Natural killer cell (primary cell): ENCODE results near the gene COL19A1. TPM values are rescaled to one million over a fixed set of nuclear protein-coding genes. Genes with fewer than 3 reads are reported as not detected.
"Not testable (repeated sequence)": the region's sequence is repeated elsewhere in the genome, so short reads cannot be mapped to it uniquely, and the experiment has no call there.

ENCODE experiments used
- ATAC-seq, 3 donors: fragments of 150-1000 bp in 2 of 3; fragments of 200-7000 bp in 1 of 3; cut with Tn5 transposase; 1 replicate in 1 of 3; 2 replicates in 2 of 3; pipeline ENCODE4 v1.10.0; 2021; ENCODE audit warnings: mild to moderate bottlenecking in 2 of 3, moderate library complexity in 2 of 3
- DNase-seq, 2 donors: peaks; one replicate each; pipeline versions ENCODE4 v3.0.0 to v3.0.0-alpha.2; 2013 to 2021; ENCODE audit warnings: mixed read lengths in 1 of 2
- H3K27ac ChIP-seq: one replicate; pipeline ENCODE4 v1.5.1; 2013; ENCODE audit warnings: mild to moderate bottlenecking, low read length
- H3K27me3 ChIP-seq: one replicate; pipeline ENCODE4 v1.6.1; 2013; ENCODE audit warnings: low read length; ENCODE audit not compliant: control insufficient read depth, insufficient read depth
- H3K36me3 ChIP-seq: one replicate; pipeline ENCODE4 v1.6.1; 2013; ENCODE audit warnings: low read length; ENCODE audit not compliant: control insufficient read depth, insufficient read depth
- H3K4me1 ChIP-seq: one replicate; pipeline ENCODE4 v1.6.1; 2013; ENCODE audit warnings: low read length; ENCODE audit not compliant: control insufficient read depth, insufficient read depth
- H3K4me3 ChIP-seq: one replicate; pipeline ENCODE4 v1.5.1; 2013; ENCODE audit warnings: low read length
- H3K9me3 ChIP-seq: one replicate; pipeline ENCODE4 v1.6.1; 2013; ENCODE audit warnings: low read length; ENCODE audit not compliant: control insufficient read depth, insufficient read depth
- H3K27ac Mint-ChIP-seq, 2 donors: one replicate each; pipeline ENCODE4 v1.8.0; 2022; ENCODE audit warnings: mild to moderate bottlenecking in 2 of 2, mixed read lengths in 2 of 2, moderate library complexity in 1 of 2
- H3K27me3 Mint-ChIP-seq, 2 donors: one replicate each; pipeline ENCODE4 v1.8.0; 2022; ENCODE audit warnings: low read depth in 2 of 2, mixed read lengths in 2 of 2
- H3K36me3 Mint-ChIP-seq: one replicate; pipeline ENCODE4 v1.8.0; 2022; ENCODE audit warnings: mixed read lengths
- H3K4me1 Mint-ChIP-seq, 2 donors: one replicate each; pipeline ENCODE4 v1.8.0; 2022; ENCODE audit warnings: mixed read lengths in 2 of 2
- H3K4me3 Mint-ChIP-seq: one replicate; pipeline ENCODE4 v1.8.0; 2022; ENCODE audit warnings: mild to moderate bottlenecking, moderate library complexity, mixed read lengths
- H3K9me3 Mint-ChIP-seq, 2 donors: one replicate each; pipeline ENCODE4 v1.8.0; 2022; ENCODE audit warnings: mixed read lengths in 2 of 2
- WGBS: methylation state at CpG from one replicate; pipeline ENCODE4 v1.1.7; 2013; ENCODE audit warnings: missing lambda C conversion rate; ENCODE audit not compliant: insufficient coverage; 5-methylcytosine and 5-hydroxymethylcytosine counted together
- intact Hi-C: fragments of 100-400 bp; cut with micrococcal nuclease; formaldehyde crosslinking; loops from one replicate; pipeline ENCODE4 v1.14.2; 2022
- total RNA-seq, 4 donors: library from RNA; stranded (reverse); fragments of 120-200 nt in 1 of 4; gene quantifications; one replicate each; pipeline versions ENCODE4 v1.2.3 to v1.2.4, GENCODE V29; 2013 to 2022
- TF ChIP-seq, protein P1 (sequence below): fragments of 200-600 bp; IDR thresholded peaks from one replicate; pipeline ENCODE4 v1.8.0; 2022; ENCODE audit warnings: antibody characterized with exemption

Gene COL19A1
- total RNA-seq, 3 donors from 2014 or later (not counting 1 experiment from before 2014, with no cell fraction given): 0.07 to 0.33 (median 0.18) TPM

DNA sequence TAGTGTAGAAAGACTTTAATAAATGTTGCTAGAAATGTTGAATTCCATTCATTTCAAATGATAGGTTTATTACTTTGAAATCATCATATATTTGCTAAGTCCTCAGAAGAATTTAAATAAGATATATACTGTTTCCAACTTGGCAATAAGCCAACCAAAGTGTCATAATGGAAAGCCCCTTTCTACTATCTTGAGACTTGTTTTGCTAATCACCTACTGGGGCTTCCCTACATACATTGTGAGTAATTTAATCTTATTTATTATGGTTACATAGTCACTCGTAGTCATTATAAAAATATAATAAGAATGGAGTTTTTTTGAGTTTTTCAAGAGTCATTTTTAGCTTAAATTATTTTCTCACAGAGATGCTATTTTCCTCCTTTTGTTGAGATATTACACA is 20.7 kb downstream of the COL19A1 start:
- TF ChIP-seq, protein P1, sequence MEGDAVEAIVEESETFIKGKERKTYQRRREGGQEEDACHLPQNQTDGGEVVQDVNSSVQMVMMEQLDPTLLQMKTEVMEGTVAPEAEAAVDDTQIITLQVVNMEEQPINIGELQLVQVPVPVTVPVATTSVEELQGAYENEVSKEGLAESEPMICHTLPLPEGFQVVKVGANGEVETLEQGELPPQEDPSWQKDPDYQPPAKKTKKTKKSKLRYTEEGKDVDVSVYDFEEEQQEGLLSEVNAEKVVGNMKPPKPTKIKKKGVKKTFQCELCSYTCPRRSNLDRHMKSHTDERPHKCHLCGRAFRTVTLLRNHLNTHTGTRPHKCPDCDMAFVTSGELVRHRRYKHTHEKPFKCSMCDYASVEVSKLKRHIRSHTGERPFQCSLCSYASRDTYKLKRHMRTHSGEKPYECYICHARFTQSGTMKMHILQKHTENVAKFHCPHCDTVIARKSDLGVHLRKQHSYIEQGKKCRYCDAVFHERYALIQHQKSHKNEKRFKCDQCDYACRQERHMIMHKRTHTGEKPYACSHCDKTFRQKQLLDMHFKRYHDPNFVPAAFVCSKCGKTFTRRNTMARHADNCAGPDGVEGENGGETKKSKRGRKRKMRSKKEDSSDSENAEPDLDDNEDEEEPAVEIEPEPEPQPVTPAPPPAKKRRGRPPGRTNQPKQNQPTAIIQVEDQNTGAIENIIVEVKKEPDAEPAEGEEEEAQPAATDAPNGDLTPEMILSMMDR: no peak
- Histone ChIP-seq H3K36me3 (no peaks in the 10 kb centered on the region), H3K9me3 (no peaks in the 10 kb centered on the region), H3K27me3 (peaks cover 2% of the 10 kb centered on the region), H3K27ac (peak overlapping the region; percentile 68), H3K4me1 (no peaks in the 10 kb centered on the region), H3K4me3 (no peak overlapping the region)
- DNase-seq: peak in 1 of 2 donors; percentile 42
- ATAC-seq: no peak
- Mint-ChIP-seq H3K4me3 (no peak overlapping the region), H3K36me3 (no peaks in the 10 kb centered on the region), H3K27ac (no peak overlapping the region), H3K27me3 (peaks cover 6 to 7% of the 10 kb centered on the region in 2 donors), H3K9me3 (peaks cover 2 to 4% of the 10 kb centered on the region in 2 donors), H3K4me1 (no peaks in the 10 kb centered on the region)
- intact Hi-C loops: no loop called here
- WGBS: no CpG with 5 or more reads among the region's 1 CpG

DNA sequence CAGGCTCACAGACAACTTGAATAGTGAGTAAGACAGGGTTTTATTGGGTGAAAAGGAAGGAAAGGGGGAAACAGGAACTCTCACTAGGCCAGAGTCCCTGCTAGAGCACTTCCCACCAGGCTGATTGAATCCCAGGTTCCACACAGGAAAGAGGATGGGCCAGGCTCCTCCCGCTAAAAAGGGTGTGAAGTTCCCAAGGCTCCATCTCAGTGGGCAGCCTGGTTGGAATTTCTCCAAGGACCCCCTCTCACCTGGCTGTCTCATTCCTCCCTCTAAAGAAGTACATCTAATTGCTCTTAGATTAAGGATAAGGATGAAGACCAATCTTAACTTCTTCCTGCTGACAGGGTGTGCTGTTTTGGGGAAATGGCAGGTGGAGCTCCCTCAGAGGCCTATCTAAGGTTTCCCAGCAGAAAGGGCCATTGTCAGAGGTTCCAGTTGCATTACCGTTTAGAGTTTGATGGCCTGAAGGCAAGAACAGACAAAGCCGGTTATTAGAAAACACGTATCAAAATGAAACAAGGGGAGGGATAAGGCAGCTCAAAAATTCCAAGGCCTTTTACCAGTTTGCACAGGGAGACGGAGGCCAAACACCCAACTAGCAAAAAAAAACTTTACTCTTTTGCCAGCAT is 21.5 kb downstream of the COL19A1 start:
- H3K4me3 Mint-ChIP-seq: no peak overlapping the region
- no peaks in the 10 kb centered on the region for H3K36me3 ChIP-seq
- no peaks in the 10 kb centered on the region for H3K36me3 Mint-ChIP-seq
- no peaks in the 10 kb centered on the region for H3K4me1 ChIP-seq
- 82% methylated on average over 5 of the region's 5 CpGs for WGBS
- intact Hi-C loops: no loop called here
- TF ChIP-seq, protein P1: no peak
- no peaks in the 10 kb centered on the region for H3K4me1 Mint-ChIP-seq
- no peak overlapping the region for H3K4me3 ChIP-seq
- H3K27ac ChIP-seq: peak overlapping the region; percentile 68
- no peak for ATAC-seq
- H3K27me3 ChIP-seq: peaks cover 2% of the 10 kb centered on the region
- H3K27ac Mint-ChIP-seq: no peak overlapping the region
- peaks cover 4 to 5% of the 10 kb centered on the region in 2 donors for H3K27me3 Mint-ChIP-seq
- peaks cover 2 to 4% of the 10 kb centered on the region in 2 donors for H3K9me3 Mint-ChIP-seq
- no peak for DNase-seq
- no peaks in the 10 kb centered on the region for H3K9me3 ChIP-seq

GRCh38 chr6:69888482-69889233 is 22.3 kb downstream of the COL19A1 start:
- Mint-ChIP-seq H3K4me1 (no peaks in the 10 kb centered on the region), H3K27ac (no peak overlapping the region)
- H3K27ac ChIP-seq: no peak overlapping the region

GRCh38 chr6:69889234-69889974 is 23.0 kb downstream of the COL19A1 start:
- 93% methylated on average over 7 of the region's 9 CpGs for WGBS
- not testable (repeated sequence) for ATAC-seq, H3K4me1 ChIP-seq

More at GRCh38 chr6:69888482-69889233, 22.3 kb downstream of the COL19A1 start:
- DNase-seq (no peak), ATAC-seq (no peak)
- H3K4me1 ChIP-seq: no peaks in the 10 kb centered on the region
- Mint-ChIP-seq H3K27me3 (peaks cover 0 to under 1% of the 10 kb centered on the region in 2 donors), H3K9me3 (peaks cover 2 to 4% of the 10 kb centered on the region in 2 donors), H3K4me3 (no peak overlapping the region), H3K36me3 (no peaks in the 10 kb centered on the region)
- no peaks in the 10 kb centered on the region for H3K36me3 ChIP-seq
- intact Hi-C loops: no loop called here
- TF ChIP-seq, protein P1: no peak
- no peaks in the 10 kb centered on the region for H3K9me3 ChIP-seq
- peaks cover 2% of the 10 kb centered on the region for H3K27me3 ChIP-seq
- 93% methylated on average over 5 of the region's 6 CpGs for WGBS
- H3K4me3 ChIP-seq: no peak overlapping the region

GRCh38 chr6:69892561-69892960 is 26.2 kb downstream of the COL19A1 start:
- not testable (repeated sequence) for H3K27ac ChIP-seq, H3K4me3 Mint-ChIP-seq

More at GRCh38 chr6:69889234-69889974, 23.0 kb downstream of the COL19A1 start:
- H3K27me3 Mint-ChIP-seq, H3K4me3 Mint-ChIP-seq, DNase-seq, H3K36me3 ChIP-seq, H3K4me1 Mint-ChIP-seq, H3K27ac Mint-ChIP-seq, H3K27ac ChIP-seq, H3K4me3 ChIP-seq, H3K27me3 ChIP-seq, intact Hi-C loops, H3K9me3 Mint-ChIP-seq, H3K9me3 ChIP-seq, H3K36me3 Mint-ChIP-seq: not testable (repeated sequence)

More at GRCh38 chr6:69892561-69892960, 26.2 kb downstream of the COL19A1 start:
- H3K4me3 ChIP-seq, H3K27ac Mint-ChIP-seq, H3K4me1 Mint-ChIP-seq, H3K4me1 ChIP-seq, H3K36me3 ChIP-seq, H3K9me3 Mint-ChIP-seq, DNase-seq, H3K9me3 ChIP-seq, H3K27me3 ChIP-seq, ATAC-seq, intact Hi-C loops, H3K36me3 Mint-ChIP-seq, H3K27me3 Mint-ChIP-seq: not testable (repeated sequence)
- WGBS: 80% methylated on average over 1 of the region's 1 CpG
